ENCODE results near the gene COMMD1. TPM values are rescaled to one million over a fixed set of nuclear protein-coding genes. Genes with fewer than 3 reads are reported as not detected.

Gene COMMD1
- total RNA-seq, 1 experiment from 2014 or later = 24.7 TPM

- Mint-ChIP-seq H3K4me3 (no peak overlapping the region), H3K27ac (no peak overlapping the region), H3K9me3 (no peaks in the 10 kb centered on the region), H3K36me3 (no peaks in the 10 kb centered on the region), H3K27me3 (ENCODE audit: low read depth) (no peaks in the 10 kb centered on the region; the same call in 1 of the 2 replicates), H3K4me1 (peaks cover 38% of the 10 kb centered on the region)
- POLR2A ChIA-PET = no interaction called here
- ATAC-seq (no peak), DNase-seq (ENCODE audit: low spot score) (no peak)
- CTCF ChIA-PET = no interaction called here
- no peak for TF ChIP-seq ZNF219 (CRISPR knock-in tag; IDR thresholded peaks at IDR 0.05; ENCODE audit: borderline replicate concordance)
- no peak for TF ChIP-seq USF2 (CRISPR knock-in tag; IDR thresholded peaks at IDR 0.05)
- TF ChIP-seq ZNF532 (CRISPR knock-in tag; IDR thresholded peaks at IDR 0.05; ENCODE audit: borderline replicate concordance) = no peak
- no peak for TF ChIP-seq TEAD1 (CRISPR knock-in tag; IDR thresholded peaks at IDR 0.05)
- TF ChIP-seq ZBTB21 (CRISPR knock-in tag; IDR thresholded peaks at IDR 0.05; ENCODE audit: borderline replicate concordance) = no peak
- no peak for TF ChIP-seq ZNF121 (CRISPR knock-in tag; IDR thresholded peaks at IDR 0.05)
- TF ChIP-seq GABPB1 (CRISPR knock-in tag; IDR thresholded peaks at IDR 0.05) = no peak
- TF ChIP-seq AFF4 (CRISPR knock-in tag; IDR thresholded peaks at IDR 0.05; ENCODE audit: borderline replicate concordance) = no peak
- TF ChIP-seq ZNF281 (CRISPR knock-in tag; IDR thresholded peaks at IDR 0.05) = no peak
- TF ChIP-seq JUN (CRISPR knock-in tag; IDR thresholded peaks at IDR 0.05) = no peak
- TF ChIP-seq SOX15 (CRISPR knock-in tag; IDR thresholded peaks at IDR 0.05) = no peak
- TF ChIP-seq E2F4 (CRISPR knock-in tag; IDR thresholded peaks at IDR 0.05; ENCODE audit: borderline replicate concordance, low read depth) = no peak
Observed at GRCh38 chr2:62109554-62109953, 204.1 kb downstream of the COMMD1 start.

Measured in WTC11 (cell line).